Tibial artery (tissue), 4 donors: ENCODE data around the gene TRA2A.
A peak's percentile ranks its signal among the peaks of the same experiment; 100 is the strongest.
"Not testable (repeated sequence)": the region's sequence is repeated elsewhere in the genome, so short reads cannot be mapped to it uniquely, and the experiment has no call there.

Experiments
- DNase-seq, 2 donors: peaks; one replicate each; pipeline ENCODE4 v3.0.0-alpha.2; 2019
- H3K27ac ChIP-seq, 2 donors: fragments of 200-600 bp; sonication (generic) in 1 of 2; 1 replicate in 1 of 2; 2 replicates in 1 of 2; pipeline ENCODE4 v1.5.1; 2018 to 2019; ENCODE audit warnings: mild to moderate bottlenecking in 1 of 2
- H3K27me3 ChIP-seq, 2 donors: fragments of 200-600 bp; sonication (generic) in 1 of 2; one replicate each; pipeline versions ENCODE4 v1.5.1 to v1.6.0; 2016 to 2019
- H3K36me3 ChIP-seq, 3 donors: fragments of 200-600 bp; sonication (generic) in 2 of 3; one replicate each; pipeline ENCODE4 v1.5.1; 2016 to 2019; ENCODE audit warnings: mild to moderate bottlenecking in 2 of 3
- H3K4me1 ChIP-seq, 4 donors: fragments of 200-600 bp; sonication (generic) in 2 of 4; 1 replicate in 3 of 4; 2 replicates in 1 of 4; pipeline ENCODE4 v1.5.1; 2016 to 2019
- H3K4me3 ChIP-seq, 2 donors: fragments of 200-600 bp; sonication (generic) in 1 of 2; 1 replicate in 1 of 2; 2 replicates in 1 of 2; pipeline ENCODE4 v1.5.1; 2018 to 2019; ENCODE audit warnings: mild to moderate bottlenecking in 2 of 2
- H3K9me3 ChIP-seq, 3 donors: fragments of 200-600 bp; sonication (generic) in 1 of 3; one replicate each; pipeline ENCODE4 v1.5.1; 2016 to 2019
- CTCF ChIP-seq, 2 experiments: fragments of 200-600 bp in 1 of 2; fragments of 450-650 bp in 1 of 2; IDR thresholded peaks; one replicate each; pipeline ENCODE4 v1.5.1; 2017 to 2019; ENCODE audit warnings: antibody characterized with exemption in 2 of 2, mild to moderate bottlenecking in 1 of 2, moderate library complexity in 1 of 2
- intact Hi-C: fragments of 100-400 bp; cut with DNase I; formaldehyde crosslinking; loops from one replicate; pipeline ENCODE4 v1.15.0; 2023; ENCODE audit warnings: low total_unique reads

Gene TRA2A

GRCh38 chr7:23491502-23491901 is 40.3 kb downstream of the TRA2A start:
- no peak overlapping the region for H3K27ac ChIP-seq
- no peak overlapping the region for H3K4me3 ChIP-seq
- H3K4me1 ChIP-seq: peaks cover 0 to 7% (median 0%) of the 10 kb centered on the region in 4 donors
- no peaks in the 10 kb centered on the region for H3K36me3 ChIP-seq
- no peak for DNase-seq
- TF ChIP-seq CTCF (IDR thresholded peaks at IDR 0.05): no peak
- no peaks in the 10 kb centered on the region for H3K9me3 ChIP-seq
- intact Hi-C loops: no loop called here
- H3K27me3 ChIP-seq: no peaks in the 10 kb centered on the region

- H3K27ac ChIP-seq: peak overlapping the region; percentile 66 to 68
- peak in 1 of 2 donors; percentile 68 for DNase-seq
Measured at GRCh38 chr7:23490357-23491135, 41.2 kb downstream of the TRA2A start.

GRCh38 chr7:23488714-23489113 is 43.1 kb downstream of the TRA2A start:
- H3K27me3 ChIP-seq, H3K4me1 ChIP-seq, DNase-seq, intact Hi-C loops, H3K4me3 ChIP-seq, H3K27ac ChIP-seq, H3K9me3 ChIP-seq, H3K36me3 ChIP-seq: not testable (repeated sequence)

More at GRCh38 chr7:23490357-23491135, 41.2 kb downstream of the TRA2A start:
- Histone ChIP-seq H3K36me3 (no peaks in the 10 kb centered on the region), H3K4me1 (peaks cover 0 to 7% (median 0%) of the 10 kb centered on the region in 4 donors), H3K27me3 (no peaks in the 10 kb centered on the region), H3K9me3 (no peaks in the 10 kb centered on the region), H3K4me3 (peak overlapping the region; percentile 60 to 64)
- intact Hi-C loops: no loop called here
- TF ChIP-seq CTCF (IDR thresholded peaks at IDR 0.05): no peak

- no peaks in the 10 kb centered on the region for H3K36me3 ChIP-seq
- TF ChIP-seq CTCF (IDR thresholded peaks at IDR 0.05): no peak
- H3K4me1 ChIP-seq: peaks cover 0 to 7% (median 0%) of the 10 kb centered on the region in 4 donors
- peaks cover 0 to 3% of the 10 kb centered on the region in 2 donors for H3K27me3 ChIP-seq
- intact Hi-C loops: no loop called here
- H3K27ac ChIP-seq: no peak overlapping the region
- no peak overlapping the region for H3K4me3 ChIP-seq
- DNase-seq: no peak
- no peaks in the 10 kb centered on the region for H3K9me3 ChIP-seq
Measured at GRCh38 chr7:23487670-23488069, 44.1 kb downstream of the TRA2A start.

GRCh38 chr7:23486002-23486773 is 45.6 kb downstream of the TRA2A start:
- Histone ChIP-seq H3K9me3 (no peaks in the 10 kb centered on the region), H3K27ac (no peak overlapping the region), H3K36me3 (no peaks in the 10 kb centered on the region), H3K4me1 (peaks cover 0 to 6% (median 0%) of the 10 kb centered on the region in 4 donors), H3K4me3 (no peak overlapping the region), H3K27me3 (peaks cover 0 to 4% of the 10 kb centered on the region in 2 donors)
- intact Hi-C loops: no loop called here
- DNase-seq: no peak
- no peak for TF ChIP-seq CTCF (IDR thresholded peaks at IDR 0.05)

GRCh38 chr7:23482686-23483085 is 49.1 kb downstream of the TRA2A start:
- Histone ChIP-seq H3K27ac (no peak overlapping the region), H3K9me3 (no peaks in the 10 kb centered on the region)

More at GRCh38 chr7:23482686-23483085, 49.1 kb downstream of the TRA2A start:
- DNase-seq: no peak
- TF ChIP-seq CTCF (IDR thresholded peaks at IDR 0.05): no peak
- H3K36me3 ChIP-seq: no peaks in the 10 kb centered on the region
- H3K4me3 ChIP-seq: no peak overlapping the region
- H3K27me3 ChIP-seq: peaks cover 0 to 35% of the 10 kb centered on the region in 2 donors
- H3K4me1 ChIP-seq: no peaks in the 10 kb centered on the region
- intact Hi-C loops: no loop called here
